Progenitor cell of endocrine pancreas (in vitro differentiated cells): Measurements from ENCODE around the gene CBLN2. TPM values are rescaled to one million over a fixed set of nuclear protein-coding genes. Genes with fewer than 3 reads are reported as not detected.

Experiments used
- DNase-seq: peaks from one replicate; pipeline ENCODE4 v3.0.0; 2021; ENCODE audit warnings: low spot score; ENCODE audit not compliant: unreplicated experiment
- H3K27ac Mint-ChIP-seq: 2 replicates; pipeline ENCODE4 v1.8.0; 2021; ENCODE audit warnings: mild to moderate bottlenecking, moderate library complexity, mixed read lengths
- H3K27me3 Mint-ChIP-seq: 2 replicates; pipeline ENCODE4 v1.8.0; 2021; ENCODE audit warnings: mixed read lengths
- H3K36me3 Mint-ChIP-seq: 2 replicates; pipeline ENCODE4 v1.8.0; 2022; ENCODE audit warnings: mixed read lengths; ENCODE audit not compliant: insufficient read depth
- H3K4me1 Mint-ChIP-seq: 2 replicates; pipeline ENCODE4 v1.8.0; 2021; ENCODE audit warnings: low read depth, mixed read lengths
- H3K4me3 Mint-ChIP-seq: 2 replicates; pipeline ENCODE4 v1.8.0; 2021; ENCODE audit warnings: low read depth, mild to moderate bottlenecking, moderate library complexity, mixed read lengths
- H3K9me3 Mint-ChIP-seq: 2 replicates; pipeline ENCODE4 v1.8.0; 2021; ENCODE audit warnings: low read depth, mixed read lengths
- CTCF ChIP-seq: fragments of 200-600 bp; sonication (generic); IDR thresholded peaks from one replicate; pipeline ENCODE4 v1.5.0; 2021; ENCODE audit warnings: antibody characterized with exemption, mild to moderate bottlenecking; ENCODE audit not compliant: unreplicated experiment
- total RNA-seq: library from RNA; stranded (reverse); gene quantifications from 2 replicates; pipeline ENCODE4 v1.2.1, GENCODE V29; 2021

The CBLN2 gene
- total RNA-seq, 1 donor from 2014 or later, result 0.38 TPM

DNA sequence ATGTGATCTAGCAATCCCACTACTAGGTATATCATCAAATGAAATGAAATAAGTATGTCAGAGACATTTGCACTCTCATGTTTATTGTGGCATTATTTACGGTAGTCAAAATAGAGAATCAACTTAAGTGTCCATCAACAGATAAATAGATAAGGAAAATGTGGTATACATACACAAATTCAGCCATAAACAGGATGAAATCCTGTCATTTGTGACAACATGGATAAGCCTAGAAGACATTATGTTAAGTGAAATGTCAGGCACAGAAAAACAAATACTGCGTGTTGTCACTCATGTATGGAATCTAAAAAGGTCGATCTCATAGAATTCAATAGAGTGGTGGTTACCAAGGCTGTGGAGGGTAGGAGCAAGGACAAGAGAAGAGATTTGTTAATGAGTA is 22.1 kb upstream of the CBLN2 start:
- no peak for DNase-seq
- no peak overlapping the region for H3K27ac Mint-ChIP-seq
- peaks cover 4% of the 10 kb centered on the region for H3K4me1 Mint-ChIP-seq
- TF ChIP-seq CTCF, result no peak
- no peaks in the 10 kb centered on the region for H3K9me3 Mint-ChIP-seq
- H3K4me3 Mint-ChIP-seq, result no peak overlapping the region
- no peaks in the 10 kb centered on the region for H3K27me3 Mint-ChIP-seq
- no peaks in the 10 kb centered on the region for H3K36me3 Mint-ChIP-seq

GRCh38 chr18:72555968-72556367 is 11.8 kb upstream of the CBLN2 start:
- no peak for DNase-seq
- no peak for TF ChIP-seq CTCF
- H3K36me3 Mint-ChIP-seq, result no peaks in the 10 kb centered on the region
- H3K4me1 Mint-ChIP-seq, result no peaks in the 10 kb centered on the region
- H3K27me3 Mint-ChIP-seq, result peaks cover 14% of the 10 kb centered on the region
- H3K9me3 Mint-ChIP-seq, result no peaks in the 10 kb centered on the region
- H3K4me3 Mint-ChIP-seq, result no peak overlapping the region
- no peak overlapping the region for H3K27ac Mint-ChIP-seq

DNA sequence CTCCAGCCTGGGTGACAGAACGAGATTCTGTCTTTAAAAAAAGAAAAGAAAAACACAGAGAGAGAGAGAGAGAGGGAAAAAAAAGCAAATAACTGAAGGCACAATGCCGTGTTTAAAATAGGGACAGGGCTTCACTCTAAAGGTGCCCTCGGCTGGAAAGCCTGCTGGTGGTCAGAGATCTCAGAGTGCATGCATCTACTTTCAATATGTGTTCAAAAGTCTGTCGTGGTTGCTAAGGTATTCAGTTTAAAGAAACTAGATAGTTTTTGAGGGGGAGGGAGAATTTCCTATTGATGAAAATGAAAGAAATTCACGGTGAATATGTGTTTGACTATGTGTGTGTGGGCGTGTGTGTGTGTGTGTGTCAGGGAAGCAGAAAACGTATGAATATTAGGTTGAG is 11.0 kb upstream of the CBLN2 start:
- H3K4me3 Mint-ChIP-seq, result no peak overlapping the region
- no peaks in the 10 kb centered on the region for H3K36me3 Mint-ChIP-seq
- no peaks in the 10 kb centered on the region for H3K4me1 Mint-ChIP-seq
- no peak for TF ChIP-seq CTCF
- no peaks in the 10 kb centered on the region for H3K9me3 Mint-ChIP-seq
- no peak for DNase-seq
- peaks cover 17% of the 10 kb centered on the region for H3K27me3 Mint-ChIP-seq
- no peak overlapping the region for H3K27ac Mint-ChIP-seq

GRCh38 chr18:72543357-72544055 is 636 bp downstream of the CBLN2 start:
- no peak for TF ChIP-seq CTCF
- Mint-ChIP-seq H3K4me1 (peaks cover 11% of the 10 kb centered on the region), H3K36me3 (no peaks in the 10 kb centered on the region), H3K4me3 (peak overlapping the region; percentile 69), H3K27ac (no peak overlapping the region), H3K9me3 (no peaks in the 10 kb centered on the region), H3K27me3 (peaks cover 85% of the 10 kb centered on the region)
- no peak for DNase-seq

DNA sequence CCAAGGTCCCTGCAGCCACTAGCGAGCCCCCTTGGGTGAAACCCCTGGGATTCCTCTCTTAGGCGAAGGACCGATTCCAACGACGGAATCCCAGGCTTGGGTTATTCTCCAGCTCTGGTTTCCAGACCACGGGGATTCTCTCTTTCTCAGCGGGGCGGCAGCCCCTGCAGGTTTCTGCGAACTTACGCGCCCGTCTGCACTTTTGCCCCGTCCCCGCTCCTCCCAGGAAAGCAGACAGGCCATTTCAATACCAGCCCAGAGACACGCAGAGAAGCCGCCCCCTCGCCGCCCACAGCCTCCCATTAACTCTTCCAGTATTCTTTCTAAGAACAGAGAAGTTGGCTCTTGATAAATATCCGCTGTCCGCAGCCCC is 1.2 kb downstream of the CBLN2 start:
- Mint-ChIP-seq H3K27me3 (peaks cover 85% of the 10 kb centered on the region), H3K4me3 (peak overlapping the region; percentile 69), H3K36me3 (no peaks in the 10 kb centered on the region), H3K9me3 (no peaks in the 10 kb centered on the region), H3K27ac (no peak overlapping the region), H3K4me1 (peaks cover 11% of the 10 kb centered on the region)
- TF ChIP-seq CTCF, result no peak
- no peak for DNase-seq
